ENCODE results near the gene CORIN.

Gene CORIN

DNA sequence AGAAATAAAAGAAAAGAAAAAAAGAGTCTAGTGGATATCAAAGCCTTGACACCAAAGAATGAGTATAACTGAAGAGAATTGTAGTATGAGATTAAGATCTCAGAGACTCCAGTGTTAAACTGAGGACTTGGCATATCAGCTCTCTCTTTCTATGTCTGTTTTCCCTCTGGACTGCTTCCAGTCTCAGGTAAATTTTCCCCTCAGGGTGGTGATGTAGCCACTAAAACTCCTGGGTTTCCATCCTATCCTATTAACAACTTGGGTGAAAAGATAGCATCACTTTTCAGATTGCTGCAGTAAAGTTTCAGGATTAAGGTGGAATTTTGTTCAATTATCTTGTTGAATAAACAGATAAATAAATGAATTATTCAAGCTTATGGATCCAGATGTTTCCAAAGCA, 267.1 kb downstream of the CORIN start:
- H3K4me1 Mint-ChIP-seq = peaks cover 10% of the 10 kb centered on the region
- no peak for DNase-seq
- peaks cover 3% of the 10 kb centered on the region for H3K27me3 Mint-ChIP-seq (ENCODE audit: low read depth, poor library complexity)
- H3K4me3 Mint-ChIP-seq = no peak overlapping the region
- no peaks in the 10 kb centered on the region for H3K36me3 Mint-ChIP-seq (ENCODE audit: low read depth)
- no peaks in the 10 kb centered on the region for H3K9me3 Mint-ChIP-seq
- no peak overlapping the region for H3K27ac Mint-ChIP-seq
- TF ChIP-seq, protein P1, sequence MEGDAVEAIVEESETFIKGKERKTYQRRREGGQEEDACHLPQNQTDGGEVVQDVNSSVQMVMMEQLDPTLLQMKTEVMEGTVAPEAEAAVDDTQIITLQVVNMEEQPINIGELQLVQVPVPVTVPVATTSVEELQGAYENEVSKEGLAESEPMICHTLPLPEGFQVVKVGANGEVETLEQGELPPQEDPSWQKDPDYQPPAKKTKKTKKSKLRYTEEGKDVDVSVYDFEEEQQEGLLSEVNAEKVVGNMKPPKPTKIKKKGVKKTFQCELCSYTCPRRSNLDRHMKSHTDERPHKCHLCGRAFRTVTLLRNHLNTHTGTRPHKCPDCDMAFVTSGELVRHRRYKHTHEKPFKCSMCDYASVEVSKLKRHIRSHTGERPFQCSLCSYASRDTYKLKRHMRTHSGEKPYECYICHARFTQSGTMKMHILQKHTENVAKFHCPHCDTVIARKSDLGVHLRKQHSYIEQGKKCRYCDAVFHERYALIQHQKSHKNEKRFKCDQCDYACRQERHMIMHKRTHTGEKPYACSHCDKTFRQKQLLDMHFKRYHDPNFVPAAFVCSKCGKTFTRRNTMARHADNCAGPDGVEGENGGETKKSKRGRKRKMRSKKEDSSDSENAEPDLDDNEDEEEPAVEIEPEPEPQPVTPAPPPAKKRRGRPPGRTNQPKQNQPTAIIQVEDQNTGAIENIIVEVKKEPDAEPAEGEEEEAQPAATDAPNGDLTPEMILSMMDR (IDR thresholded peaks at IDR 0.05) = no peak

DNA sequence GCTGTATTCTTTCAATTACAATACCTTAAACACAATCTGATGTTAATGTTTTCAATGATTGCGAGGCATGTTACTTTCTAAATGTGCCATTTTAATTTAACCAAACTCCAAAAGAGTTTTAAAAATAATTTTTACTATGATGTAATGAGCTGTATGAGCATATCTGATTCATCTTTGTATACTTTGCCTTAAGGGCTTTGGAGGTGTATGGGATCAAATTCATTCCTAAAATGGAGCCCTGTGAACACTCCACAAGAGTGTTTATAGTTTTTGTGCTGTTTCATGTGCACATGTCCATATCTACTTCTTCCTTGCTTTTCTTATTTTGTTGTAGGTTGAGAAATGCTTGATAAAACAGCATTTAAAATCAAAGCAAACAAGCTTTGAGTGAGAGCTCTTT, 270.4 kb downstream of the CORIN start:
- Mint-ChIP-seq H3K9me3 (no peaks in the 10 kb centered on the region), H3K27ac (no peak overlapping the region), H3K27me3 (ENCODE audit: low read depth, poor library complexity) (peaks cover 3% of the 10 kb centered on the region), H3K4me3 (no peak overlapping the region), H3K36me3 (ENCODE audit: low read depth) (no peaks in the 10 kb centered on the region), H3K4me1 (peaks cover 10% of the 10 kb centered on the region)
- DNase-seq = no peak
- TF ChIP-seq, protein P1 (IDR thresholded peaks at IDR 0.05) = no peak

DNA sequence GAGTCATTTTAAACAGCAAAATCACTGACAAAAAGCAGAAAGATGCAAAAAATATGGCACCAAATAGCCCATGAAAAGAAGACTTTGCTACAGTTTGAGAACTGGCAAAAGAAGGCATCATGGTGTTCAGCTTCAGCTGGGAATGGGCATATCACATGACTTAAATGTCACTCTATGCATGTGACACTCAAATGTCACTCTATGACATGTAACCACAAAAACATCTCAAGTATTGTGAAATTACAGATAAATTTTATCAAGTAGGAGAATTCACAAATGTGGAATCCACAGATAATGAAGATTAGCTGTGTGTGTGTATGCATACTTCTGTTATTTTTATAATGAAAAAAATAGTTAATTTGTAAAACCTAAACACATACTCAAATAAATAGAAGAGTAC, 270.9 kb downstream of the CORIN start:
- Mint-ChIP-seq H3K27me3 (ENCODE audit: low read depth, poor library complexity) (peaks cover 1% of the 10 kb centered on the region), H3K9me3 (no peaks in the 10 kb centered on the region), H3K27ac (no peak overlapping the region), H3K4me3 (no peak overlapping the region), H3K36me3 (ENCODE audit: low read depth) (no peaks in the 10 kb centered on the region), H3K4me1 (peaks cover 10% of the 10 kb centered on the region)
- no peak for DNase-seq
- TF ChIP-seq, protein P1 (IDR thresholded peaks at IDR 0.05) = no peak

DNA sequence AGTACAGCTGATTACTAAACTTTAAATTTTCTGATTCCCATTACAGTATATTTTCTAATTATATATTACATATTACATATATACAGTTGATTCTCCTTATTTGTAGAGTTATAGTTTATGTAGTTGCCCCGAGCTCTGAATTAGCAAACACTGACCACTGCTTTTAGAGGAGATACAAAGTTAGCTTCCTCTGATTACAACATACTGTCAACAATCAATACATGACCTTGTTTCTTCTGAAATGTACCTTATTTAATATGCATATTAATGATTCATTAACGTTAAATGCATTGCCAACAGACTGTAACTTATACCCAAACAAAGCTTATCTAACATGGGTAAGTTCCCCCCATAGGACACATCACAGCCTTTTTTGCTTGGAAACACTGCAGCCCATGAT, 271.3 kb downstream of the CORIN start:
- no peak overlapping the region for H3K27ac Mint-ChIP-seq
- H3K36me3 Mint-ChIP-seq (ENCODE audit: low read depth) = no peaks in the 10 kb centered on the region
- TF ChIP-seq, protein P1 (IDR thresholded peaks at IDR 0.05) = no peak
- no peak for DNase-seq
- H3K27me3 Mint-ChIP-seq (ENCODE audit: low read depth, poor library complexity) = no peaks in the 10 kb centered on the region
- no peak overlapping the region for H3K4me3 Mint-ChIP-seq
- H3K4me1 Mint-ChIP-seq = peaks cover 10% of the 10 kb centered on the region
- H3K9me3 Mint-ChIP-seq = no peaks in the 10 kb centered on the region

DNA sequence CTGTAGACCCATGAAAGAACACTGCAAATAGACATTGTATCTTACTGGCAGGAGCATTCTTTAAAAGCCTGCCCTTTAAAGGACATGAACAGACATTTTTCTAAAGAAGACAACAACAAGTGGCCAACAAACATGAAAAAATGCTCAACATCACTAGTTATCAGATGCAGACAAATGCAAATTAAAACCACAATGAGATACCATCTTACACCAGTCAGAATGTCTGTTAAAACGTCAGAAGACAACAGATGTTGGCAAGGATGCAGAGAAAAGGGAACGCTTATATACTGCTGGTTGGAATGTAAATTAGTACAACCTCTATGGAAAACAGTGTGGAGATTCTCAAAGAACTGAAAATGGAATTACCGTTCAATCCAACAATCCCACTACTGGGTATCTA, 275.6 kb downstream of the CORIN start:
- Mint-ChIP-seq H3K36me3 (ENCODE audit: low read depth) (no peaks in the 10 kb centered on the region), H3K4me1 (no peaks in the 10 kb centered on the region), H3K4me3 (no peak overlapping the region), H3K27me3 (ENCODE audit: low read depth, poor library complexity) (no peaks in the 10 kb centered on the region), H3K9me3 (no peaks in the 10 kb centered on the region), H3K27ac (no peak overlapping the region)
- DNase-seq = no peak
- TF ChIP-seq, protein P1 (IDR thresholded peaks at IDR 0.05) = no peak

DNA sequence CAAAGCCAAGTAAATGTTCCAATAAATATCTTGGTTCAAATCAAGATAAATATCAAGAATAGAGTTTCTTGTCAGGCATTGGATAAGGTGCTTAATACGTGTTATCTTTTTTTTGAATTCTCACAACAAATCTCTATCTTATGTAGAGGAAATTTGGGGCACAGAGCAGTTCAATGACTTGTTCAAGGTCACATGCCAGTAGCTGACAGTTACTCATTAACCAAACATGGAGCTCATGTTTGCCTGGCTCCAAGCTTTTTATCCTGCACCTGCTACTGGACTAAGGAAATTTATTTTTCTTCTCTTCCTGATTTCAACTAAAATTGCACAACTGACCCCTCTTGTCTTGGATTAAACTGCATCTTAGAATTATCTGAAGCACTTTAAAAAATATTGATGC, 276.5 kb downstream of the CORIN start:
- H3K27ac Mint-ChIP-seq = no peak overlapping the region
- no peaks in the 10 kb centered on the region for H3K9me3 Mint-ChIP-seq
- H3K4me1 Mint-ChIP-seq = no peaks in the 10 kb centered on the region
- no peak for DNase-seq
- no peaks in the 10 kb centered on the region for H3K27me3 Mint-ChIP-seq (ENCODE audit: low read depth, poor library complexity)
- TF ChIP-seq, protein P1 (IDR thresholded peaks at IDR 0.05) = no peak
- H3K36me3 Mint-ChIP-seq (ENCODE audit: low read depth) = no peaks in the 10 kb centered on the region
- H3K4me3 Mint-ChIP-seq = no peak overlapping the region

All from nephron progenitor cell (in vitro differentiated cells).